K562 (cell line): ENCODE data around the gene MYO1E. TPM values are rescaled to one million over a fixed set of nuclear protein-coding genes. Genes with fewer than 3 reads are reported as not detected.

ENCODE experiments used
- ATAC-seq: fragments of 200-7000 bp; cut with Tn5 transposase; 3 replicates; pipeline ENCODE4 v1.9.1; 2020; ENCODE audit warnings: moderate library complexity
- BruUV-seq: library from RNA; stranded (reverse); fragments of 400-500 nt; replicated peaks from 2 replicates; lab custom pipeline; 2021; lab: Mats Ljungman, UMichigan
- CTCF ChIA-PET: fragments of 300-600 bp; formaldehyde crosslinking; extraction: SDS; loops from one replicate; lab custom pipeline; 2021; ENCODE audit warnings: low intra/inter-chr PET ratio; lab: Yijun Ruan, JAX
- POLR2A ChIA-PET: fragments of 300-600, 350-650 bp; sonication (Branson Sonifier 250); formaldehyde crosslinking; extraction: SDS; loops from one replicate; lab custom pipeline; 2021; ENCODE audit warnings: antibody characterized with exemption, inconsistent platforms; lab: Yijun Ruan, JAX
- DNase-seq, 4 experiments: peaks; one replicate each; pipeline versions ENCODE4 v3.0.0 to v3.0.0-alpha.2; 2011 to 2018; ENCODE audit warnings: low spot score in 3 of 4, mixed read lengths in 3 of 4; ENCODE audit errors: extremely low read depth in 1 of 4
- FAIRE-seq: peaks from 2 replicates; lab custom pipeline; 2011; peaks lifted over from hg19 to GRCh38; lab: Jason Lieb, UNC
- H2AFZ ChIP-seq: 2 replicates; pipeline ENCODE4 v1.6.0; 2011; ENCODE audit warnings: low read depth, low read length, control low read depth, inconsistent platforms
- H3K27ac ChIP-seq: fragments of 200-600 bp; 3 replicates; pipeline ENCODE4 v1.8.0; 2011; ENCODE audit warnings: low read depth, mild to moderate bottlenecking, control low read depth, inconsistent platforms, low read length, moderate library complexity, mixed read lengths; ENCODE audit errors: extremely low read depth
- H3K27me3 ChIP-seq, 2 experiments: fragments of 300-600 bp in 1 of 2; 2 replicates in 1 of 2; 3 replicates in 1 of 2; pipeline versions ENCODE4 v1.6.0 to v1.8.0; 2011; ENCODE audit warnings: inconsistent platforms in 2 of 2, low read length in 2 of 2, mild to moderate bottlenecking in 1 of 2, mixed read lengths in 1 of 2, moderate library complexity in 1 of 2; ENCODE audit not compliant: control insufficient read depth in 2 of 2, insufficient read depth in 2 of 2
- H3K36me3 ChIP-seq: fragments of 300-600 bp; 3 replicates; pipeline ENCODE4 v1.8.0; 2011; ENCODE audit warnings: mild to moderate bottlenecking, low read length, inconsistent platforms; ENCODE audit not compliant: control insufficient read depth, insufficient read depth
- H3K4me1 ChIP-seq, 2 experiments: fragments of 200-600 bp in 1 of 2; replicated peaks in 1 of 2; 2 replicates in 1 of 2; 3 replicates in 1 of 2; pipeline versions ENCODE4 v1.5.1 to v1.8.0; 2011; ENCODE audit warnings: inconsistent platforms in 2 of 2, low read length in 2 of 2, mild to moderate bottlenecking in 1 of 2, mixed read lengths in 1 of 2, moderate library complexity in 1 of 2; ENCODE audit not compliant: control insufficient read depth in 2 of 2, insufficient read depth in 2 of 2
- H3K4me2 ChIP-seq: 2 replicates; pipeline ENCODE4 v1.6.1; 2011; ENCODE audit warnings: low read length, control low read depth, inconsistent platforms, mixed read lengths; ENCODE audit not compliant: insufficient read depth
- H3K4me3 ChIP-seq: fragments of 200-600 bp; sonication (generic), shearing (Covaris generic); 2 replicates; pipeline ENCODE4 v1.5.1; 2016; ENCODE audit warnings: control low read depth, inconsistent platforms
- H3K79me2 ChIP-seq: fragments of 200-600 bp; 3 replicates; pipeline ENCODE4 v1.8.0; 2011; ENCODE audit warnings: low read length, inconsistent platforms; ENCODE audit not compliant: control insufficient read depth, insufficient read depth
- H3K9ac ChIP-seq, 2 experiments: 2 replicates each; pipeline versions ENCODE4 v1.6.0 to v1.6.1; 2011; ENCODE audit warnings: low read depth in 2 of 2, low read length in 2 of 2, control low read depth in 1 of 2, inconsistent platforms in 1 of 2, mild to moderate bottlenecking in 1 of 2, mixed read lengths in 1 of 2; ENCODE audit not compliant: insufficient read depth in 1 of 2
- H3K9me1 ChIP-seq: one replicate; pipeline ENCODE4 v1.6.0; 2011; ENCODE audit warnings: inconsistent platforms, mild to moderate bottlenecking, low read length, moderate library complexity; ENCODE audit not compliant: control insufficient read depth, insufficient read depth
- H3K9me3 ChIP-seq: replicated peaks from 2 replicates; pipeline ENCODE4 v1.5.1; 2011; ENCODE audit warnings: low read depth, low read length, inconsistent platforms; ENCODE audit not compliant: control insufficient read depth, insufficient read depth
- H4K20me1 ChIP-seq: replicated peaks from 2 replicates; pipeline ENCODE4 v1.6.1; 2011; ENCODE audit warnings: low read length, inconsistent platforms, mixed read lengths; ENCODE audit not compliant: control insufficient read depth, insufficient read depth
- ARID1B ChIP-seq: fragments of 450-650 bp; IDR thresholded peaks from 2 replicates; pipeline ENCODE4 v1.6.1; 2016; ENCODE audit warnings: antibody characterized with exemption, mild to moderate bottlenecking, inconsistent platforms
- ETV5 ChIP-seq: sonication (generic); formaldehyde crosslinking; IDR thresholded peaks from 2 replicates; pipeline ENCODE4 v1.4.0; 2020; ENCODE audit warnings: low read depth, mild to moderate bottlenecking, missing genetic modification reagents
- GTF2F1 ChIP-seq: IDR thresholded peaks from 2 replicates; pipeline ENCODE4 v1.6.1; 2011; ENCODE audit warnings: low read depth, low read length, improper control_type of control experiment
- MCM3 ChIP-seq: fragments of 450-650 bp; IDR thresholded peaks from 2 replicates; pipeline ENCODE4 v1.6.1; 2016
- POLR3G ChIP-seq: IDR thresholded peaks from 2 replicates; pipeline ENCODE4 v1.6.1; 2011; ENCODE audit not compliant: insufficient read length, insufficient replicate concordance; ENCODE audit errors: extremely low read depth
- RUNX1 ChIP-seq: sonication (generic); IDR thresholded peaks from 2 replicates; pipeline ENCODE4 v1.6.1; 2016; ENCODE audit warnings: antibody characterized with exemption, low read depth
- WHSC1 ChIP-seq: IDR thresholded peaks from one replicate; pipeline ENCODE4 v1.6.1; 2012; ENCODE audit warnings: low read length, control low read depth, inconsistent platforms
- ZNF253 ChIP-seq: fragments of 250-450 bp; sonication (Bioruptor Pico); conservative IDR thresholded peaks from 2 replicates; pipeline ENCODE4 v1.6.1; 2021; ENCODE audit warnings: mild to moderate bottlenecking
- WGBS: fragments of 100-300 bp; shearing (Covaris generic); methylation state at CpG from one replicate; pipeline ENCODE4 v1.1.6; 2016; ENCODE audit warnings: low coverage, mixed read lengths; ENCODE audit not compliant: insufficient coverage; ENCODE audit errors: missing lambda C conversion rate; 5-methylcytosine and 5-hydroxymethylcytosine counted together
- in situ Hi-C: fragments of 300-500 bp; cut with MboI; formaldehyde crosslinking; loops from 4 replicates; pipeline ENCODE4 v1.15.0; 2018; ENCODE audit warnings: inconsistent platforms, mixed read lengths
- intact Hi-C: fragments of 100-400 bp; cut with micrococcal nuclease; formaldehyde crosslinking; loops from 2 replicates; pipeline ENCODE4 v1.14.2; 2022
- polyA plus RNA-seq, 8 experiments: library from polyadenylated mRNA; depleted of rRNA in 4 of 8; stranded (reverse) in 5 of 8; unstranded in 3 of 8; fragments of >200 nt; fragmentation: Nextera tagmentation in 2 of 8; fragmentation: Illumina TruSeq in 1 of 8; extraction: Ambion mirVana in 2 of 8; extraction: Trizol in 1 of 8; gene quantifications; 2 replicates each; pipeline versions ENCODE4 v1.2.1 to v1.2.3, GENCODE V29; 2011 to 2014; ENCODE audit warnings: inconsistent platforms in 1 of 8, missing spikeins in 1 of 8
- total RNA-seq, 7 experiments: library from RNA; depleted of rRNA in 6 of 7; stranded (reverse); fragments of >200 nt in 6 of 7; fragmentation: Illumina TruSeq in 2 of 7; extraction: Trizol in 2 of 7; gene quantifications; 2 replicates each; pipeline versions ENCODE4 v1.2.1 to v1.2.3, GENCODE V29; 2011 to 2021; ENCODE audit warnings: low replicate concordance in 1 of 7
- TF ChIP-seq, protein P1 (sequence below): IDR thresholded peaks from 3 replicates; pipeline ENCODE4 v1.6.1; 2011; ENCODE audit warnings: borderline replicate concordance, mild to moderate bottlenecking; ENCODE audit not compliant: insufficient read length, insufficient read depth
- TF ChIP-seq, protein P2 (sequence below): fragments of 450-650 bp; IDR thresholded peaks from 2 replicates; pipeline ENCODE4 v1.7.0; 2016; ENCODE audit warnings: borderline replicate concordance

The MYO1E gene
- total and polyA plus RNA-seq, 9 of the 15 experiments (the other 6 are each of a cell fraction or from before 2014, with no cell fraction given): under 0.01 to 0.44 (median 0.01) TPM; not detected in 6

DNA sequence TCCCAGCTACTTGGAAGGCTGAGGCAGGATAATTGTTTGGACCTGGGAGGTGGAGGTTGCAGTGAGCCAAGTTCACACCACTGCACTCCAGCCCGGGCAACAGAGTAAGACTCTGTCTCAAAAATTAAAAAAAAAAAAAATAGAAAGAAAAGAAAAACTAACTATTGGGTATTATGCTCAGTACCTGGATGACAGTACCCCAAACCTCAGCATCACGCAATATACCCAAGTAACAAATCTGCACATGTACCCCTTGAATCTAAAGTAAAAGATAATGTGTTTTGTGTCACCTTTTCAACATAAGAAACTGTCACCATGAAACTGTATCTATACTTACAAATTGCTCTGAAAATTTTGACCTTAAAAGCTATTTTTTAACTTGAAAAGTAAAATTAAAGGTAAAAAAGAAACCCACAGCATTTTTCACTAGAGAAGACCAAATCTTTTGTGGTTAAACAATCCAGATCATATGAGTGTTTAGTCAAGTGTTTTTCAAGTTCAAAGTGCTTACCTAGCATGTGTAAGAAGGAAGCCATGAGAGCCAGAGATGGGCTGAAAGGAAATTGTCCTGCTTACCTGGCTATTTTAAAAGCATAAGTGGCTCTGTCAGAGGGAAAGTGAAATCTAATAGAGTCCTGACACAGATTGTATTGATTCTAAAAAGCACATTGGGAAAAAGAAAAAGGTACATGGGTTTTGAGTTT lies 50.5 kb downstream of the MYO1E start:
- POLR2A ChIA-PET: interaction anchor here (0.6 to 1.4 kb wide), 2 partner anchors 10 to 144 kb away, joined by 3 read pairs; no protein-coding TSS in a partner anchor
- Histone ChIP-seq H3K9ac (no peak overlapping the region), H3K4me1 (no peaks in the 10 kb centered on the region), H4K20me1 (no peaks in the 10 kb centered on the region), H3K9me1 (no peaks in the 10 kb centered on the region), H3K27me3 (peaks cover 3 to 5% of the 10 kb centered on the region in 2 experiments; a peak in 3 of 5 replicates)
- 0% methylated on average over 2 of the region's 2 CpGs for WGBS
- DNase-seq: no peak
- TF ChIP-seq WHSC1 (no peak), MCM3 (no peak), POLR3G (no peak), ETV5 (CRISPR knock-in tag) (no peak), GTF2F1 (no peak), ZNF253 (CRISPR knock-in tag) (no peak), RUNX1 (no peak), ARID1B (no peak)
- TF ChIP-seq, protein P1, sequence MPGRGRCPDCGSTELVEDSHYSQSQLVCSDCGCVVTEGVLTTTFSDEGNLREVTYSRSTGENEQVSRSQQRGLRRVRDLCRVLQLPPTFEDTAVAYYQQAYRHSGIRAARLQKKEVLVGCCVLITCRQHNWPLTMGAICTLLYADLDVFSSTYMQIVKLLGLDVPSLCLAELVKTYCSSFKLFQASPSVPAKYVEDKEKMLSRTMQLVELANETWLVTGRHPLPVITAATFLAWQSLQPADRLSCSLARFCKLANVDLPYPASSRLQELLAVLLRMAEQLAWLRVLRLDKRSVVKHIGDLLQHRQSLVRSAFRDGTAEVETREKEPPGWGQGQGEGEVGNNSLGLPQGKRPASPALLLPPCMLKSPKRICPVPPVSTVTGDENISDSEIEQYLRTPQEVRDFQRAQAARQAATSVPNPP: no peak
- TF ChIP-seq, protein P2, sequence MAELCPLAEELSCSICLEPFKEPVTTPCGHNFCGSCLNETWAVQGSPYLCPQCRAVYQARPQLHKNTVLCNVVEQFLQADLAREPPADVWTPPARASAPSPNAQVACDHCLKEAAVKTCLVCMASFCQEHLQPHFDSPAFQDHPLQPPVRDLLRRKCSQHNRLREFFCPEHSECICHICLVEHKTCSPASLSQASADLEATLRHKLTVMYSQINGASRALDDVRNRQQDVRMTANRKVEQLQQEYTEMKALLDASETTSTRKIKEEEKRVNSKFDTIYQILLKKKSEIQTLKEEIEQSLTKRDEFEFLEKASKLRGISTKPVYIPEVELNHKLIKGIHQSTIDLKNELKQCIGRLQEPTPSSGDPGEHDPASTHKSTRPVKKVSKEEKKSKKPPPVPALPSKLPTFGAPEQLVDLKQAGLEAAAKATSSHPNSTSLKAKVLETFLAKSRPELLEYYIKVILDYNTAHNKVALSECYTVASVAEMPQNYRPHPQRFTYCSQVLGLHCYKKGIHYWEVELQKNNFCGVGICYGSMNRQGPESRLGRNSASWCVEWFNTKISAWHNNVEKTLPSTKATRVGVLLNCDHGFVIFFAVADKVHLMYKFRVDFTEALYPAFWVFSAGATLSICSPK: no peak
- TF ChIP-seq, all 486 proteins: peak for 0
- Histone ChIP-seq H3K9me3 (no peaks in the 10 kb centered on the region), H3K4me3 (no peak overlapping the region), H2AFZ (no peak overlapping the region), H3K27ac (no peak overlapping the region), H3K4me2 (no peak overlapping the region), H3K36me3 (no peaks in the 10 kb centered on the region), H3K79me2 (no peaks in the 10 kb centered on the region)
- FAIRE-seq (no peak), ATAC-seq (no peak)
- no TSS peak for BruUV-seq
- in situ Hi-C loops (no loop called here), intact Hi-C loops (no loop called here)
- CTCF ChIA-PET: interaction anchor here (0.7 kb wide), 1 partner anchor 1478 kb away, joined by 3 read pairs; no protein-coding TSS in a partner anchor
